ENCODE measurements around the gene AFG3L2. TPM values are rescaled to one million over a fixed set of nuclear protein-coding genes. Genes with fewer than 3 reads are reported as not detected.

Gene AFG3L2
- total and polyA plus RNA-seq, 2 of the 8 experiments (the other 6 are each of a cell fraction or from before 2014, with no cell fraction given) = 29.7 to 84.8 TPM

DNA sequence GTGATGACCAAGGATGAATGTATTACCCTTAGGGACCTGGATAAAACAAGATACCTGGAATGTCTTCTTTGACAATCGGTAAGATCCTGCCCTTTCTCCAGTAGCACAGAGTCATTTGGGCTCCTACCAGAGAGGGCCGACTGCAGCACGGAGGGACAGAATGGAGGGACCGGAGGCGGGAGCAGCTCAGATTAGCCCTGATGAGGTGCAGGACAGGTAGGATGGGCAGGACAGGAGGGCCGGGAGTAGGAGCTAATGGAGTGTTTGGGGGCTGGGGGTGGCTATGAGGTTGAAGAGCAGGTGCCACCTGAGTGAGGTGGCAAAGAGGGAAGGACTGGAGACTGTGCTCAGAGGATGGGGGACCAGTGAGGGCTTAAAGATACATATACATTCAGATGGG is 20.8 kb upstream of the AFG3L2 start:
- DNase-seq (ENCODE audit: low read depth in 1 of 2, low spot score in 2 of 2) (no peak), FAIRE-seq (no peak)
- H2BK5ac ChIP-seq (ENCODE audit: low read depth, low read length) = no peak overlapping the region
- whole genome bisulfite sequencing, 2 experiments (ENCODE audit: extremely low coverage in 1 of 2, insufficient coverage in 1 of 2, insufficient read length in 1 of 2, insufficient replicate concordance in 2 of 2, low coverage in 1 of 2, low lambda C conversion rate in 2 of 2, missing lambda C conversion rate in 1 of 2) = 85% methylated on average over 6 of the region's 6 CpGs; no CpG with 5 or more reads in 1 of the 2 experiments
- no peak overlapping the region for H4K91ac ChIP-seq (replicated peaks; ENCODE audit: insufficient read length, low read length)
- H4K8ac ChIP-seq (ENCODE audit: extremely low read depth, insufficient read depth, low read length) = no peak overlapping the region; the same call in 1 of the 2 replicates
- H3K4ac ChIP-seq (replicated peaks; ENCODE audit: insufficient read length, low read depth, low read length) = no peak overlapping the region
- H3K79me2 ChIP-seq (ENCODE audit: control insufficient read depth in 1 of 2, insufficient read depth in 2 of 2, low read length in 2 of 2) = no peaks in the 10 kb centered on the region
- H3K9ac ChIP-seq (replicated peaks in 1 of 4; ENCODE audit: extremely low read depth in 1 of 4, low read depth in 3 of 4, low read length in 3 of 4) = no peak overlapping the region
- no peak overlapping the region for H3K14ac ChIP-seq (ENCODE audit: insufficient read length)
- no peak overlapping the region for H3K4me3 ChIP-seq (ENCODE audit: extremely low read depth in 1 of 4, insufficient read depth in 2 of 4, low read depth in 3 of 4, low read length in 4 of 4)
- no peak overlapping the region for H3K27ac ChIP-seq (ENCODE audit: low read depth, low read length)
- H3K23me2 ChIP-seq (ENCODE audit: low read depth, low read length) = no peaks in the 10 kb centered on the region
- no peaks in the 10 kb centered on the region for H3K9me3 ChIP-seq (ENCODE audit: insufficient read depth in 2 of 2, low read depth in 1 of 2, low read length in 1 of 2)
- H3K4me2 ChIP-seq (ENCODE audit: insufficient read depth in 1 of 2, low read depth in 2 of 2, low read length in 2 of 2) = no peak overlapping the region
- H3K79me1 ChIP-seq (ENCODE audit: low read depth, low read length) = no peaks in the 10 kb centered on the region
- no peak overlapping the region for H3K56ac ChIP-seq (replicated peaks; ENCODE audit: insufficient read length, low read depth, low read length)
- no peak overlapping the region for H2BK120ac ChIP-seq (replicated peaks; ENCODE audit: low read depth, low read length)
- POLR2A ChIA-PET (ENCODE audit: partially characterized antibody) = interaction anchor here (0.8 kb wide), 1 partner anchor 10 kb away, joined by 3 read pairs; the partner anchor contains the start of gene PRELID3A
- no peak overlapping the region for H2AK5ac ChIP-seq (ENCODE audit: low read depth, low read length)
- H3K27me3 ChIP-seq (replicated peaks in 1 of 4; ENCODE audit: control insufficient read depth in 3 of 4, extremely low read depth in 1 of 4, insufficient read depth in 3 of 4, low read length in 3 of 4) = no peaks in the 10 kb centered on the region
- H3K4me1 ChIP-seq (replicated peaks in 1 of 4; ENCODE audit: control insufficient read depth in 3 of 4, insufficient read depth in 4 of 4, low read length in 3 of 4) = no peaks in the 10 kb centered on the region; a peak in 1 of 7 replicates
- H4K20me1 ChIP-seq (replicated peaks in 1 of 2; ENCODE audit: control insufficient read depth in 1 of 2, insufficient read depth in 2 of 2, low read length in 2 of 2) = no peaks in the 10 kb centered on the region
- no peak overlapping the region for H4K5ac ChIP-seq (ENCODE audit: insufficient read length, low read depth, low read length)
- no peaks in the 10 kb centered on the region for H3K36me3 ChIP-seq (ENCODE audit: control insufficient read depth in 2 of 4, insufficient read depth in 4 of 4, low read length in 3 of 4)
- no peak overlapping the region for H3K23ac ChIP-seq (ENCODE audit: insufficient read length)
- H2BK12ac ChIP-seq (ENCODE audit: low read depth, low read length) = no peak overlapping the region
- H2BK20ac ChIP-seq (ENCODE audit: low read length) = no peak overlapping the region
- CTCF ChIA-PET (ENCODE audit: partially characterized antibody) = interaction anchor here (0.8 to 11.1 kb wide), 3 partner anchors 23 to 265 kb away, joined by 3 to 139 read pairs (median 6); partner anchors contain the start of gene SPIRE1
- H2AFZ ChIP-seq (ENCODE audit: low read length) = no peak overlapping the region
- H3K18ac ChIP-seq (ENCODE audit: extremely low read depth, low read length) = no peak overlapping the region
- no peak overlapping the region for H2BK15ac ChIP-seq (ENCODE audit: low read length)
- TF ChIP-seq BACH1 (IDR thresholded peaks at IDR 0.05; ENCODE audit: low read length) (no peak), SP4 (IDR thresholded peaks at IDR 0.05; ENCODE audit: low read length) (no peak), NRF1 (IDR thresholded peaks at IDR 0.05; ENCODE audit: low read depth, low read length) (no peak), KDM1A (IDR thresholded peaks at IDR 0.05; ENCODE audit: borderline replicate concordance, low read length) (no peak), KDM4A (IDR thresholded peaks at IDR 0.05; ENCODE audit: low read depth, low read length, severe bottlenecking) (no peak), EZH2 (IDR thresholded peaks at IDR 0.05; ENCODE audit: low read depth, low read length, severe bottlenecking) (no peak)

All from H1 (cell line).